GM18499 (cell line): ENCODE results near the gene GLDN.
"Not testable (repeated sequence)": the region's sequence is repeated elsewhere in the genome, so short reads cannot be mapped to it uniquely, and the experiment has no call there.

ENCODE experiments used
- ATAC-seq: cut with Tn5 transposase; IDR thresholded peaks from one replicate; pipeline ENCODE4 v1.9.1; 2021; ENCODE audit warnings: moderate number of reproducible peaks; ENCODE audit not compliant: insufficient read depth, unreplicated experiment

GLDN gene

GRCh38 chr15:51424780-51425179 lies 83.3 kb downstream of the GLDN start:
- no peak for ATAC-seq

- no peak for ATAC-seq
Observed at GRCh38 chr15:51425517-51426040, 84.1 kb downstream of the GLDN start.

- ATAC-seq: no peak
Observed at GRCh38 chr15:51438526-51438925, 97.1 kb downstream of the GLDN start.

GRCh38 chr15:51443282-51443914 lies 101.9 kb downstream of the GLDN start:
- no peak for ATAC-seq

- no peak for ATAC-seq
Observed at GRCh38 chr15:51444112-51444511, 102.7 kb downstream of the GLDN start.

GRCh38 chr15:51444807-51445206 lies 103.4 kb downstream of the GLDN start:
- ATAC-seq: no peak

GRCh38 chr15:51446029-51446744 lies 104.7 kb downstream of the GLDN start:
- ATAC-seq: not testable (repeated sequence)

- no peak for ATAC-seq
Observed at GRCh38 chr15:51447855-51448621, 106.6 kb downstream of the GLDN start.

GRCh38 chr15:51448622-51449399 lies 107.4 kb downstream of the GLDN start:
- no peak for ATAC-seq

GRCh38 chr15:51450001-51450400 lies 108.5 kb downstream of the GLDN start:
- ATAC-seq: no peak
